GM12874 (cell line): Measurements from ENCODE around the gene MAPT.

Experiments
- CTCF ChIP-seq: IDR thresholded peaks from 2 replicates; pipeline ENCODE4 v1.5.1; 2011; ENCODE audit warnings: low read depth, mild to moderate bottlenecking, control low read depth, low read length, moderate library complexity; ENCODE audit not compliant: insufficient read depth

The MAPT gene

GRCh38 chr17:46000757-46001156, 106.4 kb downstream of the MAPT start:
- no peak for TF ChIP-seq CTCF

GRCh38 chr17:46001390-46002310, 107.3 kb downstream of the MAPT start:
- TF ChIP-seq CTCF = no peak

- TF ChIP-seq CTCF = peak; percentile 82
These were observed 108.1 kb downstream of the MAPT start for GRCh38 chr17:46002311-46002972.

GRCh38 chr17:46002973-46003316, 108.6 kb downstream of the MAPT start:
- no peak for TF ChIP-seq CTCF

- TF ChIP-seq CTCF = no peak
These were observed 109.8 kb downstream of the MAPT start for GRCh38 chr17:46003907-46004748.

- TF ChIP-seq CTCF = no peak
These were observed 113.2 kb downstream of the MAPT start for GRCh38 chr17:46007461-46007965.

GRCh38 chr17:46008591-46008990, 114.2 kb downstream of the MAPT start:
- no peak for TF ChIP-seq CTCF
